GM12891 (cell line): ENCODE measurements around the gene KIAA0825. TPM values are rescaled to one million over a fixed set of nuclear protein-coding genes. Genes with fewer than 3 reads are reported as not detected.
A peak's percentile ranks its signal among the peaks of the same experiment; 100 is the strongest.

Experiments used
- DNase-seq: peaks from one replicate; pipeline ENCODE4 v3.0.0; 2011; ENCODE audit warnings: low spot score; ENCODE audit not compliant: insufficient read length
- FAIRE-seq: peaks from 2 replicates; lab custom pipeline; 2011; peaks lifted over from hg19 to GRCh38; lab: Jason Lieb, UNC
- PAX5 ChIP-seq: IDR thresholded peaks from 2 replicates; pipeline ENCODE4 v1.6.1; 2011; ENCODE audit warnings: low read length, moderate library complexity, mild to moderate bottlenecking; ENCODE audit not compliant: insufficient read depth, severe bottlenecking
- POLR2A ChIP-seq: IDR thresholded peaks from 2 replicates; pipeline ENCODE4 v1.6.1; 2011; ENCODE audit warnings: low read depth, low read length, control low read depth
- POLR2AphosphoS5 ChIP-seq: IDR thresholded peaks from 2 replicates; pipeline ENCODE4 v1.6.1; 2011; ENCODE audit warnings: low read depth, low read length, control low read depth
- POU2F2 ChIP-seq: IDR thresholded peaks from 2 replicates; pipeline ENCODE4 v1.6.1; 2011; ENCODE audit warnings: low read depth, mild to moderate bottlenecking, control low read depth, low read length, moderate library complexity
- SPI1 ChIP-seq: IDR thresholded peaks from 2 replicates; pipeline ENCODE4 v1.6.1; 2011; ENCODE audit warnings: low read depth, low read length, control low read depth
- TAF1 ChIP-seq: IDR thresholded peaks from 2 replicates; pipeline ENCODE4 v1.6.1; 2011; ENCODE audit warnings: low read depth, low read length, control low read depth
- polyA plus RNA-seq: library from polyadenylated mRNA; unstranded; fragments of >200 nt; gene quantifications from one replicate; pipeline ENCODE4 v1.2.1, GENCODE V29; 2012; ENCODE audit warnings: low read depth, missing spikeins, inconsistent platforms; ENCODE audit not compliant: missing spikeins

Gene KIAA0825
- polyA plus RNA-seq: 0.21 TPM

DNA sequence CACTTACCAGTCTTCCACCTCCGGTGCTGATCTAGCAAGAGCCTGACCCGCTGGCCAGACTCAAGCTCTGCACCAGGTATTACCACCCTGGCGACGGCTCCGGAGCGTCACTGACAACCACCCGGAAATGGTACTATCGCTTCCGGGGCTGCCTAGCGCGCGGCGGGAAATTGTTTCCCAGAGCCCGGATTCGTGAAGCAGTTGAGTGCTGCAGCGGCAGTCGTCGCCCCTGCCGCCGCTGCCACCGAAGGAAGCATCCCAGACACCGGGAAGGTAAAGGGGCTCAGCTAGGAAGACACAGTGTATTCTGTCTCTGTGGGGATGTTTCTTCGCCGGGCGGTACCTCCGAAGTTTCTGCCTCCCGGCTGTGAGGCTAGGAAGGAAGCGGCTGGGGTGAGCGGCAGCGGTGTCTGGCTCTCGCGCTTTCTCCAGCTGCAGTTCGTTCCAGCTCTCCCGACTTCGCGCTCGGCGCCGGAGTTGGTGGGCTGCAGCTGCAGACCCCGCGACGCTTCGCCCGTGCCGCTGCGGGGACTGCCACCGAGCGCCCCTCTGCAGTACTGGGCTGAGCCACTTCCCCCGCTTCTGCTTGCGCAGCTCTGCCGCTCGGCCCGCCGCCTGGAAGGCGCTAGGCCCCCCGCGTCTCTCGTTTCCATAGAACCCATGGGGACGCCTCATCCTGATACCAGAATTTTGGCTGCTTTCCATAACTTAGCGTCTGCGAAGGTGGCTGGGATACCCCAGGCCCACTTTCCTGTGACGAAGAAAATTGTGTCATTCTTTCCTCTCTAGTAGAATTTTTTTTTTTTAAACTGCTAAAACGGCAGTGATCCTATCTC is at the start of gene KIAA0825, which contains the start of gene SLF1:
TSS of gene KIAA0825 (minus strand) at position 112 of the 836 bp plus-strand sequence. CDS start 81,478 bp downstream, outside the sequence.
TSS of gene SLF1 (plus strand) at position 177 of the 836 bp plus-strand sequence. CDS start 10,142 bp downstream, outside the sequence.
- FAIRE-seq (peak; percentile 96), DNase-seq (peak; percentile 61)
- TF ChIP-seq TAF1 (peak; percentile 42), POLR2A (peak; percentile 69; the same call in 1 of the 2 replicates), SPI1 (peak; percentile 5; the same call in 1 of the 2 replicates), POU2F2 (no peak)

DNA sequence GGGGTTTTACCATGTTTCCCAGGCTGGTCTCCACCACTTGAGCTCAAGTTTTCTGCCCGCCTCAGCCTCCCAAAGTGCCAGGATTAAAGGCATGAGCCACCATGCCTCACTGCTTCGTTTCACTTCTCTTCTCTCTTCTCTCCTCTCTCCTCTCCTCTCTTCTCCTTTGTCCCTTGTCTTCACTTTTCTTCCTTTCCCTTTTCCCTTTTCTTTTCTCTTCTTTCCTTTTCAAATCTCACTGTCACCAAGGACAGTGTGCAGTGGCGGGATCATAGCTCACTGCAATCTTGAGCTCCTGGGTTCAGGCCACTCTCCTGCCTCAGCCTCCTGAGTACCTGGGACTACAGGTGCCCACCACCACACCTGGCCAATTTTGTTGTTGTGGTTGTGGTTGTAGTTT is 49.5 kb upstream of the KIAA0825 start:
- no peak for TF ChIP-seq PAX5
- TF ChIP-seq TAF1: no peak
- TF ChIP-seq POU2F2: no peak
- TF ChIP-seq POLR2AphosphoS5: no peak
- TF ChIP-seq SPI1: no peak
- TF ChIP-seq POLR2A: no peak
- no peak for DNase-seq
- FAIRE-seq: no peak

- no peak for DNase-seq
- no peak for FAIRE-seq
- no peak for TF ChIP-seq PAX5
- TF ChIP-seq SPI1: no peak
- no peak for TF ChIP-seq POLR2AphosphoS5
These were observed 42.7 kb upstream of the KIAA0825 start for GRCh38 chr5:94661086-94661485.

DNA sequence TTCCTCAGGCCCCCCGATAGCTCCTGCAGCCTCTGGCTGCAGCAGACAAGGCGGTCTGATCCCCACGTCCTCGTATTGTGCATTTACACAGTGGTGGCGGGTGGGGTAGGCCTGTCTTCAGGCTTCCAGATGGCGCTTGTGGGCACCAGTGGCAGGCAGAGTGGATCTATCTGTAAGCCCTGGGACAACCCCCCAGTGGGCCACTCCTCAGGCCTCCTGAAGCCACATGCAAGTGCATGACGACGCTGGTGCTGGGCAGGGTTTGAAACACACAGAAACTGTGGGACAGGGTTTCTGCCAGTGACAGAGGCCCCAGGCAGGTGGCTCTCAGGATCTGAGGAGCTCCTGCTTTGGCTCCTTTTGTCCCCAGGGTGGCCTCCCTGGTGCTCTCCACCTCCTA is 42.1 kb upstream of the KIAA0825 start:
- TF ChIP-seq POLR2AphosphoS5 (no peak), POLR2A (no peak), TAF1 (no peak), POU2F2 (no peak), PAX5 (no peak), SPI1 (no peak)
- no peak for FAIRE-seq
- no peak for DNase-seq

- no peak for DNase-seq
- TF ChIP-seq POU2F2 (no peak), PAX5 (no peak), POLR2AphosphoS5 (no peak), SPI1 (no peak)
- FAIRE-seq: no peak
These were observed 39.9 kb upstream of the KIAA0825 start for GRCh38 chr5:94658272-94658671.

GRCh38 chr5:94649874-94650273 is 31.5 kb upstream of the KIAA0825 start:
- FAIRE-seq (no peak), DNase-seq (no peak)
- no peak for TF ChIP-seq POU2F2
- TF ChIP-seq PAX5: no peak
- TF ChIP-seq TAF1: no peak
- TF ChIP-seq POLR2AphosphoS5: no peak
- no peak for TF ChIP-seq SPI1
- no peak for TF ChIP-seq POLR2A

- TF ChIP-seq POLR2AphosphoS5 (no peak), SPI1 (no peak), PAX5 (no peak), POU2F2 (no peak), POLR2A (no peak), TAF1 (no peak)
- DNase-seq (no peak), FAIRE-seq (no peak)
These were observed 28.4 kb upstream of the KIAA0825 start for GRCh38 chr5:94646758-94647157.

- FAIRE-seq: no peak
- no peak for TF ChIP-seq POU2F2
- DNase-seq: no peak
These were observed 26.6 kb upstream of the KIAA0825 start for GRCh38 chr5:94645053-94645452.

DNA sequence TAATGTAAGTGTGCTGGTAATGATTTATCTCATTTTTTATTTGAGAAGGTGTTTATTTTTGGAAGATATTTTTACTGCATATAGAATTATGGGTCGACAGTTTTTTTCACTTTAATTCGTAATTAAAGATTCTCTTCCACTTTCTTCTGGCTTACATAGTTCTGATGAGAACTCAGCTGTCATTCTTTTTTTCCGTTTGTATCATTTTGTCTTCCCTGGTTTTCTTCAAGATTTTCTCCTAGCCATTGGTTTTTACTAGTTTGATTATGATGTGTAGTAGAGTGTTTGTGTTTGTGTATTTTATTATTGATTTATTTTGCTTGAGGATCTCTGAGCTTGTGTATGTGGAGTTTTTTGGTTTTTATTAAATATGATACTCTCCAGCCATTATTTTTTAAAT is 21.8 kb upstream of the KIAA0825 start:
- TF ChIP-seq PAX5 (no peak), POU2F2 (no peak), POLR2AphosphoS5 (no peak), POLR2A (no peak), TAF1 (no peak), SPI1 (no peak)
- DNase-seq: no peak
- FAIRE-seq: no peak

- DNase-seq (no peak), FAIRE-seq (peak; percentile 87)
- TF ChIP-seq PAX5: peak; percentile 36
- peak; percentile 22; the same call in 1 of the 2 replicates for TF ChIP-seq SPI1
- TF ChIP-seq POLR2A: no peak
These were observed 13.6 kb upstream of the KIAA0825 start for GRCh38 chr5:94632024-94632423.

DNA sequence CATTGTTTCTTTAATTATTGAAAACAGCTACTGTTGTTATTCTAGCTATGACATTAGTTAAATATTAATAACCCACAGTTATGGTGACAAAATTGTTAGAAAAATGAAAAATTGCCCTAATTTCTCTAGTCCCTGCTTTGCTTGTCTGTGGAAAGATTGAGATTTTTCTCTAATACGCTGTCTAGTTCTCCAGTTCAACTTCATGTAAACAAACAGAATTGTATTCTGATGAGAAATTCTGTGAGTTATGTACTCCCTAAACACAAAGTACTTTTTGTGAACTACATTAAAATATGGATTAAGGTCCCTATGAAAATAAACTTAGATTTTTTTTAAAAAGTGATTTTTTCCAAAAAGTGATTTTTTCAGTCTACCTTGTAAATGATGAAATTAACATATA is 8.8 kb upstream of the KIAA0825 start:
- DNase-seq (no peak), FAIRE-seq (no peak)
- TF ChIP-seq POLR2A (no peak), TAF1 (no peak), SPI1 (no peak), POLR2AphosphoS5 (no peak), POU2F2 (no peak), PAX5 (no peak)
